SJCRH30 (cell line): ENCODE measurements around the gene GK2. TPM values are rescaled to one million over a fixed set of nuclear protein-coding genes. Genes with fewer than 3 reads are reported as not detected.

Experiments
- DNase-seq, 2 experiments: peaks; one replicate each; pipeline ENCODE4 v3.0.0-alpha.2; 2015 to 2020
- H3K27ac ChIP-seq: fragments of 250-450 bp; sonication (Bioruptor Pico); 2 replicates; pipeline ENCODE4 v1.5.1; 2020; ENCODE audit warnings: mild to moderate bottlenecking, moderate library complexity
- H3K27me3 ChIP-seq: fragments of 250-450 bp; sonication (Bioruptor Pico); 2 replicates; pipeline ENCODE4 v1.5.1; 2020; ENCODE audit warnings: mild to moderate bottlenecking, moderate library complexity
- H3K36me3 ChIP-seq: fragments of 250-450 bp; sonication (Bioruptor Pico); 2 replicates; pipeline ENCODE4 v1.5.1; 2020; ENCODE audit warnings: mild to moderate bottlenecking, moderate library complexity
- H3K4me1 ChIP-seq: fragments of 250-450 bp; sonication (Bioruptor Pico); 2 replicates; pipeline ENCODE4 v1.5.1; 2020; ENCODE audit warnings: mild to moderate bottlenecking, moderate library complexity
- H3K4me3 ChIP-seq: fragments of 250-450 bp; sonication (Bioruptor Pico); 2 replicates; pipeline ENCODE4 v1.5.1; 2020; ENCODE audit warnings: mild to moderate bottlenecking, moderate library complexity
- H3K9me3 ChIP-seq: fragments of 250-450 bp; sonication (Bioruptor Pico); replicated peaks from 2 replicates; pipeline ENCODE4 v1.5.1; 2020; ENCODE audit warnings: mild to moderate bottlenecking, moderate library complexity
- total RNA-seq: library from RNA; depleted of rRNA; stranded (reverse); fragments of >200 nt; shearing (Covaris generic); gene quantifications from 2 replicates; pipeline ENCODE4 v1.2.3, GENCODE V29; 2014

The GK2 gene
- total RNA-seq, 1 experiment from 2014 or later, result not detected

DNA sequence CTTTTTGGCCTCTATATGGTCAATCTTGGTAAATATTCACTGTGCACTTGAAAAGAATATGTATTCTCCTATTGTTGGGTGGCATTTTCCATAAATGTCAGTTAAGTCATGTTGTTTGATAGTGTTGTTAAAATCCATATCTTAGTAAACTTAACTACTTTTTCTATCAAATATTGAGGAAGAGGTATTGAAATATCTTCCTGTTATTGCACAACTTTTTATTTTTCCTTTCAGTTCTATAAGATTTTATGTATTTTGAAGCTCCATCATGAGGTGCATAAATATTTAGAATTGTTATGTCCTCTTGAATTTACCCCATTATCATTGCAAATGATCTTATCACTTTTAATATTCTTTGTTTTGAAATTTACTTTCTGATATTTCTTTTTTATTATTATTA lies 3.4 kb downstream of the GK2 start:
- DNase-seq, result no peak
- no peak overlapping the region for H3K4me3 ChIP-seq
- no peak overlapping the region for H3K27ac ChIP-seq
- no peaks in the 10 kb centered on the region for H3K9me3 ChIP-seq
- H3K4me1 ChIP-seq, result no peaks in the 10 kb centered on the region
- H3K36me3 ChIP-seq, result no peaks in the 10 kb centered on the region
- H3K27me3 ChIP-seq, result no peaks in the 10 kb centered on the region

DNA sequence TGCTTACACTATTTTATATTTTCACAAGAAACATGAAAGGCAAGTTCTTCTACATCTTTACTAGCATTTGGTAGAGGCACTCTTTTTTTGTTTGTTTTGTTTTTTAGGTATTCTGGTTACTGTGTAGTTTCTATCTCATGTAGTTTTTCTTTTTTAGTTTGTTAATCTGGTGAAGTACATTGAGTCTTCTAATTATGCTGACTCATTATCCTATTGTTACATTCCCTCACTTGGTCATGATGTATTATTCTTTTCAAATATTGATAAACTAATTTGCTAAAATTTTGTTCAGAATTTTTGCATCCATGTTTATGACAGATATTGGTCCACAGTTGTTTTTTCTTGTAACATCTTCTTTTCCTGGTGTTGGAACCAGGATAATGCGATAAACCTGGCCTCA lies 4.7 kb downstream of the GK2 start:
- no peak overlapping the region for H3K27ac ChIP-seq
- no peaks in the 10 kb centered on the region for H3K36me3 ChIP-seq
- no peaks in the 10 kb centered on the region for H3K27me3 ChIP-seq
- no peak for DNase-seq
- H3K4me1 ChIP-seq, result peaks cover 5% of the 10 kb centered on the region; the same call in 1 of the 2 replicates
- no peaks in the 10 kb centered on the region for H3K9me3 ChIP-seq
- H3K4me3 ChIP-seq, result no peak overlapping the region

DNA sequence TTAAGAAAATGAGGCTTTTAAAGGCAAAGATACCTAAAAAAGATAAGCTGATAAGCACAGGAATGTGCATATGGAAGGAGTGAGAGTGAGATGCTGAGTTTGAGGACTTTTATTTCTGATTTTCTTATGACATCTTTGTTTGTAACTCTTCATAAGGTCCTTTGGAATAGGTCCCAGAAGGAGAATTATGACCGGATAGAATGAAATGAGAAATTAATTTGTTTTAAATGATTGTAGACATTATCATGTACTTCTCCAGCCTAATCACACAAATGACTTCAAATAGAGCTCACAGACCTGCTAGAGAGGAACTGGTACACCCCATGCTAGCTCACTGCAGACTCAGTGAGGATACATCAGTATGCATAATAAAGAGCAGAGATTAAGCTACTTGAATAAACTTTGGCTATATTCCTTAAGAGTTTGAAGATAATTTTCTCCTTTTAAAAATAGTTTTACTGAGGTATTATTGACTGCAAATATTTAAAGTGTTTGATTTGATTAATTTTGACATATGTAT lies 5.6 kb downstream of the GK2 start:
- Histone ChIP-seq H3K9me3 (0 out of 2 replicates have a peak, but pooled peaks cover 2% of the 10 kb centered on the region), H3K27ac (no peak overlapping the region), H3K36me3 (no peaks in the 10 kb centered on the region), H3K4me3 (no peak overlapping the region), H3K27me3 (no peaks in the 10 kb centered on the region), H3K4me1 (peaks cover 12% of the 10 kb centered on the region; the same call in 1 of the 2 replicates)
- DNase-seq, result no peak

DNA sequence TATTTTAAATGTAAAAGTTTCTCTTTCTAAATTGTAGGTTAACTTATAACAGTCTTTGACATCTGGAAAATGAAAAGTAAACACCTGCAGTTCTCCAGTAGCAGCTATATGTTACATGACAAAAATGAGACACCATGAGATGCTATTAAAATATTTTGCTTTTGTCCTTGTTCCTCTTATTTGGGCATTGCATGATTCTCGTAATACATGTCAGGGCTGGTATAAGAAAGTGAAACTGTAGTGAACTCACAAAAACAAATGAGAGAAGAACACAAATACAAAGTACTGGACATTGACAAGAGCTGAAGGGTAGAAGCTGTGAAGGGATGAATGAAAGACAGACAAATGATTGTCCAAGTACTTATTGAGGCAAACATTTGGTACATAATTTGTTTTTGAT lies 9.0 kb downstream of the GK2 start:
- H3K27me3 ChIP-seq, result no peaks in the 10 kb centered on the region
- no peak for DNase-seq
- H3K9me3 ChIP-seq, result peaks cover 2% of the 10 kb centered on the region; the same call in 1 of the 2 replicates
- peaks cover 34% of the 10 kb centered on the region for H3K4me1 ChIP-seq
- no peak overlapping the region for H3K27ac ChIP-seq
- H3K4me3 ChIP-seq, result no peak overlapping the region
- H3K36me3 ChIP-seq, result no peaks in the 10 kb centered on the region

DNA sequence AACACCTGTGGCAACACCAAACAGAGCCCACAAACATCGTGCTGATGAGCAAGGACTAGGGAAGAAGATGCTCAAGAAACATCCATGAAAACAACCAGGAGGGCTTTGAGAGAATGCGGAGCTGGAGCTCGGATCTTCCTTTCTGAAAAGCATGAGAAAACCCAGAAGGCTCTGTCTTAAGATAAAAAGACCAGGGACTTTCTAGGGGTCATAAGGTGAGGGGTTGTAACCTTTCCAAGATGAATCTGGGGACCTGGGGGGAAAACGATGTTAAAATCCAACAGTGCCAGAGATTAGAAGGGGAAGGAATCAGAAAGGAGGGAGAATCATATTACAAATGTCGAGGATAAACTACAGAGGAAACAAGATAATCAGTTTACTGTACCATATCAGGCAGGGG lies 10.1 kb downstream of the GK2 start:
- no peak overlapping the region for H3K27ac ChIP-seq
- peaks cover 2% of the 10 kb centered on the region; the same call in 1 of the 2 replicates for H3K9me3 ChIP-seq
- no peak overlapping the region for H3K4me3 ChIP-seq
- H3K27me3 ChIP-seq, result no peaks in the 10 kb centered on the region
- H3K4me1 ChIP-seq, result peaks cover 34% of the 10 kb centered on the region
- no peak for DNase-seq
- no peaks in the 10 kb centered on the region for H3K36me3 ChIP-seq

DNA sequence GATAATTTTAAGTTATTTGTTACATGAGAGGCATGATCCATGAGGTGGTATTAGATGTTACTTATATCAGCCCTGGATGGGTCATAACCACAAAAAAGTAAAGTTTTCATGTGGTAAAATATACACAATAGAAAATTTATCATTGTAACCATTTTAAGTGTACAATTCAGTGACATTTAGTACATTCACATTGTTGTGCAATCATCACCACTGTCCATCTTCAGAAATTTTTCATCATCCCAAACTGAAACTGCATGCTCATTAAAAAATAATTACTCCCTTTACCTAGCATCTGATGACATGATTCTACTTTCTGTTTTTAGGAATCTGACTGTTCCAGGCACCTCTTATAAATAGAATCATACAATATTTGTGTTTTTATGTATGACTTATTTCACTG lies 11.2 kb downstream of the GK2 start:
- Histone ChIP-seq H3K27me3 (no peaks in the 10 kb centered on the region), H3K4me1 (peaks cover 34% of the 10 kb centered on the region), H3K4me3 (no peak overlapping the region)

DNA sequence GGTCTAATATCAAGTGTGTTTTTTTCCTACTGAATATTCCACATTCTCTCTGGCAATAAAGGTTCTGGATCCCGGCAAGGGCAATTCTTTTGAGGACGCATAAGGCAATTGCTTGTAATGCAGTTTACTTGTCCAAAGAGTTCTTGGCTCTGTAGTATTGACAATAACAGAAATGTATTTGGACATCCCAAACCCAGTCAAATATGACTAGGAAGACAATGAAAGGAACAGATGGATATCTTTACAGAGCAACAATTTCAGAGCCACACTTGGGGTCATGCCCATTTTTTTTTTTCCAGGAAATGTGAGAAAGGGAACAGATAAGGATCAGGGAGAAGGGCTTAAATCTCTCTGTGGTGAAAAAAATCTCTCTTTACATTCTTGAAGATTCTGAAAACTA lies 12.2 kb downstream of the GK2 start:
- H3K9me3 ChIP-seq, result peaks cover 2% of the 10 kb centered on the region; the same call in 1 of the 2 replicates
- H3K4me3 ChIP-seq, result no peak overlapping the region
- H3K4me1 ChIP-seq, result peaks cover 36% of the 10 kb centered on the region
- peak overlapping the region; percentile 10; the same call in 1 of the 2 replicates for H3K27ac ChIP-seq
- DNase-seq, result peak in 1 of 2 experiments; percentile 86
- H3K36me3 ChIP-seq, result no peaks in the 10 kb centered on the region
- no peaks in the 10 kb centered on the region for H3K27me3 ChIP-seq

More for the DNA sequence above, 11.2 kb downstream of the GK2 start:
- Histone ChIP-seq H3K27ac (no peak overlapping the region), H3K36me3 (no peaks in the 10 kb centered on the region), H3K9me3 (peaks cover 2% of the 10 kb centered on the region; the same call in 1 of the 2 replicates)
- DNase-seq, result no peak

DNA sequence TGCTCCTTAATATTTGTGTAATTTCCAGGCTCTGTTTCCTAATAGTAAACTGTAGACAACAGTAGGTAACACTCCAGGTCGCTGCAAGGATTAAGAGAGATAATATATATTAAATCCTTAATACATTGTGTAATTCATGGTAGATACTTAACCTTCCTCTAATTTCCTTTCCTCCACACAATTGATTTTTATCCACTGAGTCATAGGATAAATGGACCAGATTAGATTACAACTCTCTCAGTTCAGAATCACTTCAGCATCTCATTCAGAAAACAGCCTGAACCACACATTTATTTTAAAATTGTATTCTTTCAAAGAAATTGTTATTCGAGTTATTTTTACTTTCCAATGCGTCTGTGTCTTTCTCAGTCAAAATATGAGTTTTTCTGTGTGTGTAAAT lies 17.1 kb downstream of the GK2 start:
- Histone ChIP-seq H3K36me3 (no peaks in the 10 kb centered on the region), H3K4me3 (no peak overlapping the region), H3K4me1 (peaks cover 22% of the 10 kb centered on the region), H3K9me3 (no peaks in the 10 kb centered on the region; the same call in 1 of the 2 replicates), H3K27me3 (no peaks in the 10 kb centered on the region), H3K27ac (peak overlapping the region; percentile 6; the same call in 1 of the 2 replicates)
- DNase-seq, result no peak

DNA sequence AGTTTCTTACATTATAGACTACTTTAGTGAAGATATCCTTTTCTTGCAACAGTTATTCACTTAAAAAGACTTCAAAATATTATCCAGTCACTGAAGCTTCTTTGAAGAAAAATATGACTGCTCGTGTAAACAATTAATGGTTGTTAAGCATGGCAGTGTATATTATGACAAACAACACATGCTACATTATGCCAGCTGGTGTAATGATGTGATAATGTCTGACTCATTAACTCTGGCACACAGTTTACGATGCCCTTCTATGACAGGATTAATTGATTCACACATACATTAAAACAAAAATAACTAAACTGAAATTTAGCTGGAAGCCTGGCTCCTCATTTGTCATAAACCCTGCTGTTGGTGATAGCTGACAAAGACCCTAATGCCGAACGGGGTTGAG lies 22.4 kb downstream of the GK2 start:
- no peak overlapping the region for H3K27ac ChIP-seq
- DNase-seq, result peak in 1 of 2 experiments; percentile 26
- no peaks in the 10 kb centered on the region for H3K36me3 ChIP-seq
- no peaks in the 10 kb centered on the region for H3K9me3 ChIP-seq
- H3K27me3 ChIP-seq, result no peaks in the 10 kb centered on the region
- H3K4me3 ChIP-seq, result no peak overlapping the region
- peaks cover 14% of the 10 kb centered on the region for H3K4me1 ChIP-seq

DNA sequence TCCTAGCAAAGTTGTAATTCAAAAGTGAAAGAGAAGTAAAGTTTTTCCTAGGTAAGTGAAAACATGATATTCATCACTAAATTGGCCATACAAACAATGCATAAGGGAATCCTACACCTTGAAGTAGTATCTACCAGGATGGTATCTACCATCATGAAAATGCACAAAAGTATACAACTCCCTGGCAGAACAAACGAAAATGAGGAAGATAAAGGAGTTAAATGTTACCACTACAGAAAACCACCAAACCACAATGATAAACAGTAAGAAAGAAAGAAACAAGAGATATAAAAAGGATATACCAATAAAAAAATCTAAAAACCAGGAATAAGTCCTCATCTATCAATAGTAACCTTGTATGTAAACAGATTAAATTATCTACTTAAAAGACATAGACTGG lies 26.9 kb downstream of the GK2 start:
- Histone ChIP-seq H3K27ac (no peak overlapping the region), H3K4me1 (peaks cover 8% of the 10 kb centered on the region), H3K9me3 (no peaks in the 10 kb centered on the region), H3K27me3 (no peaks in the 10 kb centered on the region), H3K36me3 (no peaks in the 10 kb centered on the region), H3K4me3 (no peak overlapping the region)
- DNase-seq, result no peak

DNA sequence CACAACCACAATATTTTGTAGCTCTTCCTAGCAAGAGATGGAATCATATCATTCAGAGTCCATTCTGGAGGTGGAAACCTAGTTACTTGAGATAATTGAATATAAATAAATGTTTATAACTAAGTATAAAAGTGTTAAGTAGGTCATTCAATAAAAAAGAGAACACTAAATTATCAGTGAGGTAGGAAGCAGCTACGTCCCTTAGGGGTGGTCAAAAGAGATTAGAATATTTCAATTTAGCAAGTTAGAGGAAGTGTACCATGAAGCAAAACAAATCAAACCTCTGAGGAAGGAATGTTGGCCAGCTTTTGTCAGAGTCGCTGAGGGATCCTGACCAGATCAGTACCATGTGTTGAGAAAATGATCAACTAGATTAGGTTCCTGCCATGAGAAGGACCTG lies 38.0 kb downstream of the GK2 start:
- H3K4me1 ChIP-seq, result peaks cover 6% of the 10 kb centered on the region; the same call in 1 of the 2 replicates
- no peak for DNase-seq

DNA sequence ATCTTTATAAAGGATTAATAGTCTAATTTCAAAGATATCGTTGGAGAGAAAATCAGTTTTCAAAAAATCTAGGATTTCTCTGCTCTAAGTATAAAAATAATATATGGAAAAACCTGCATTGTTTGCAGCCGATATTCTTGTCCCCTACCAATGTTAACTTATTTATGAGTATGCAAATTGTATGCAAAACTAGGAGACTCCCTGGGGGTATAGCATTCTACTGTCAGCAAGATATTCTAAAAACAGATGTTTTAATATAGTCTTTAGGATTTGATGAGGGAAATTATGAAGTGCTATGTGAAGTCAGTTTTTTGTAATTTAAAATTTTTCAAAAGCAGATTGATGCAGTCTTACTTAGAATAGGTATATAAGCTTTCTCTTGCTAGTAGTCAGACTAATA lies 40.9 kb downstream of the GK2 start:
- H3K4me3 ChIP-seq, result no peak overlapping the region
- no peak for DNase-seq

More for the DNA sequence above, 38.0 kb downstream of the GK2 start:
- Histone ChIP-seq H3K4me3 (no peak overlapping the region), H3K27ac (no peak overlapping the region), H3K9me3 (no peaks in the 10 kb centered on the region), H3K27me3 (no peaks in the 10 kb centered on the region), H3K36me3 (no peaks in the 10 kb centered on the region)

DNA sequence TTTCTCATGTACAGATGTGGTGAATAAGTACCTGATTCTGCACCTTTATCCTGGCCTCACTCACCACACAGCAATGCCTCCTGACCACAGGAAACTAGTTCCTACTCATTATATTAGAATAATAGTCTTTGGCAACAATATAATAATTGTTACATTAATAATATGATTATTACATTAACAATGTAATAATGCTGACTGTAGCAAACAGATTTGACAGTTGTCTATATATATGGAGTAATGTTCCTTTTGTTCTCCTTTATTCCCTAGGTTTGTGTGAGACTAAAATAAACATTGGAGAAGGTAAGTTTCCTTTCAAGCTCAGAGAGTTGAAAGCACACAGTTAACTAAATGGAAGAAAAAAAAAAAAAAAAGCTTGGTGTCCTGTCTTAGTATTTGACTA lies 41.6 kb downstream of the GK2 start:
- no peaks in the 10 kb centered on the region for H3K9me3 ChIP-seq
- peaks cover 6% of the 10 kb centered on the region; the same call in 1 of the 2 replicates for H3K4me1 ChIP-seq
- no peak for DNase-seq
- H3K27me3 ChIP-seq, result no peaks in the 10 kb centered on the region
- no peaks in the 10 kb centered on the region for H3K36me3 ChIP-seq
- H3K4me3 ChIP-seq, result no peak overlapping the region
- H3K27ac ChIP-seq, result no peak overlapping the region

More for the DNA sequence above, 40.9 kb downstream of the GK2 start:
- no peaks in the 10 kb centered on the region for H3K27me3 ChIP-seq
- H3K27ac ChIP-seq, result no peak overlapping the region
- H3K36me3 ChIP-seq, result no peaks in the 10 kb centered on the region
- H3K9me3 ChIP-seq, result no peaks in the 10 kb centered on the region
- H3K4me1 ChIP-seq, result peaks cover 6% of the 10 kb centered on the region; the same call in 1 of the 2 replicates

DNA sequence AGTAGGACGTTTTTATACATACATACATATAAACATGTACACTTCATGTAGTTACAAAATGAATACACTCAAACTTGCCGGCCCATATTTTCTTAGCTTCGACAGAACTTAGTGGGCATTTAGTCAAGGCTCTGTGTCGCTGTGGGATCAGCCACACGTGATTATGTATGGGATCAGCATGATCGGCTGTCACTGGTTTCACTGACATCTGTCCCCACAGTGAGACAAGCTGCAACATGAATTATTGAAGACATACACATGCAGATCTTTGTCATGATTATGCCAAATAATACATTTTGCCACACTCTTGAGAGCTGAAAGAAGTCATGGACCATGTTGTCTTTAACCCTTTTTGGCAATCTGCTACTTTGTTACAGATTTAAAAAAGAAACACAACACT lies 44.0 kb downstream of the GK2 start:
- H3K9me3 ChIP-seq, result no peaks in the 10 kb centered on the region
- no peak for DNase-seq
- peaks cover 6% of the 10 kb centered on the region; the same call in 1 of the 2 replicates for H3K4me1 ChIP-seq
- no peak overlapping the region for H3K4me3 ChIP-seq
- H3K27me3 ChIP-seq, result no peaks in the 10 kb centered on the region
- H3K27ac ChIP-seq, result no peak overlapping the region
- no peaks in the 10 kb centered on the region for H3K36me3 ChIP-seq

DNA sequence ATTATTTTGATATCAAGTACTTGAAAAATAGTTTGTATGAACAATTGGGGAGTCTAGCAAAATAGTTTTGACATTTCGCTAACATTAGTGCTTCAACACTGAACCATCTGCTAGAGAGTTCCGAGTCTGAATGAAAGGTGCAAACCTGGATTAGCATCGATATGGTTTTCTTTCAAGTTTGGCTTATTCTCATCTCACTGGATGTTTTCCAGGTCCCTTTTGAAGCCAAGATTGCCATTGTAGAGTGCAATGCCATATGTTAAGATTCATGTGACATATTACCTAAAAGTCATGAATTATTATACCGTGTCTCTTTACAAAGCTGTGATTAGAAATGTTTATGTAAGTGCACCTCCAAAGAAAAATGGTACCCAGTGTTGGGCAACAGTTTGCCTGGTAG lies 45.4 kb downstream of the GK2 start:
- DNase-seq, result no peak

DNA sequence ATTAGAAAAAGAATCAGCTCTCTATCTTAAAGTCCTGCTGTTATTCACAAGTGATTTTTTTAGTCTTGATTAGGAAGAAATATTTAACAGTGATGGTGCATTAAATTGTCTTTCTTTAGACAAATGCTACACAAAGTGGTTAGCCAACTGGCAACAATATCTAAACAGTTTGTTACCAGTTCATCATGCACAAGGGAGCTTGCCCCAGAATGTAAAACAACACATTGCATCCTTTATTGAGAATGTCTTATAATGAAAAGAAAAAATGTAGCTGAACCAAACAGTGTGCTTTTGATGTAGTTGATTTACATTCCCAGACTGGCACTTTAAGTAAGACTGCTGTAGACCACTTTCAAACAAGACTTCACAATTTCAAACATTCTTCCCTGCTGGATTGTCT lies 48.0 kb downstream of the GK2 start:
- no peak overlapping the region for H3K4me3 ChIP-seq
- no peaks in the 10 kb centered on the region for H3K9me3 ChIP-seq
- no peaks in the 10 kb centered on the region for H3K36me3 ChIP-seq
- H3K27me3 ChIP-seq, result no peaks in the 10 kb centered on the region
- no peaks in the 10 kb centered on the region for H3K4me1 ChIP-seq
- H3K27ac ChIP-seq, result no peak overlapping the region
- DNase-seq, result no peak

More for the DNA sequence above, 45.4 kb downstream of the GK2 start:
- Histone ChIP-seq H3K27me3 (no peaks in the 10 kb centered on the region), H3K4me3 (no peak overlapping the region), H3K36me3 (no peaks in the 10 kb centered on the region), H3K4me1 (peaks cover 6% of the 10 kb centered on the region; the same call in 1 of the 2 replicates), H3K9me3 (no peaks in the 10 kb centered on the region), H3K27ac (no peak overlapping the region)
